Measurements from ENCODE around the gene ROGDI.

Gene ROGDI

DNA sequence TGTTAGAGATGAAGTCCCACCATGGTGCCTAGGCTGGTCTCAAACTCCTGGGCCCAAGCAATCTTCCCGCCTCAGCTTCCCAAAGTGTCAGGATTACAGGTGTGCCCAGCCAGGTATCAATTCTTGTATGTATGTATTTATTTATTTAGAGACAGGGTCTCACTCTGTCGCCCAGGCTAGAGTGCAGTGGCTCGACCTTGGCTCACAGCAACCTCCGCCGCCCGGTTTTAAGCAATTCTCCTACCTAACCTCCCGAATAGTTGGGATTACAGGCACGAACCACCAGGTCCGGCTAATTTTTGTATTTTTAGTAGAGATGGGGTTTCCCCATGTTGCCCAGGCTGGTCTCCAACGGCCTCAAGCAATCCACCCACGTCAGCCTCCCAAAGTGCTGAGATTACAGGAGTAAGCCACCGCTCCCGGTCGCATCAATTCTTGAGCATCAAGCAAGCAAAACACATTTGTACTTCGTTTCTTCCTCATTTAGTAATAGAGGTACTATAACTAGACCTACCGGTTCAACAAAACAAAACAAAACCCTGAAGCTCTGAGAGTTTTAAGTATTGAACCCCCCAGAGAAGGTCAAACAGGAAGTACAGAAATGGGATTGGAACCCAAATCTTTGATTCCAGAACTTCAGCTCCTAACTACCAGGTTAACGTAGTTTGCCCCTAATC is 34.4 kb downstream of the ROGDI start:
- no peak for DNase-seq (ENCODE audit: low read depth in 1 of 2, low spot score in 1 of 2)

DNA sequence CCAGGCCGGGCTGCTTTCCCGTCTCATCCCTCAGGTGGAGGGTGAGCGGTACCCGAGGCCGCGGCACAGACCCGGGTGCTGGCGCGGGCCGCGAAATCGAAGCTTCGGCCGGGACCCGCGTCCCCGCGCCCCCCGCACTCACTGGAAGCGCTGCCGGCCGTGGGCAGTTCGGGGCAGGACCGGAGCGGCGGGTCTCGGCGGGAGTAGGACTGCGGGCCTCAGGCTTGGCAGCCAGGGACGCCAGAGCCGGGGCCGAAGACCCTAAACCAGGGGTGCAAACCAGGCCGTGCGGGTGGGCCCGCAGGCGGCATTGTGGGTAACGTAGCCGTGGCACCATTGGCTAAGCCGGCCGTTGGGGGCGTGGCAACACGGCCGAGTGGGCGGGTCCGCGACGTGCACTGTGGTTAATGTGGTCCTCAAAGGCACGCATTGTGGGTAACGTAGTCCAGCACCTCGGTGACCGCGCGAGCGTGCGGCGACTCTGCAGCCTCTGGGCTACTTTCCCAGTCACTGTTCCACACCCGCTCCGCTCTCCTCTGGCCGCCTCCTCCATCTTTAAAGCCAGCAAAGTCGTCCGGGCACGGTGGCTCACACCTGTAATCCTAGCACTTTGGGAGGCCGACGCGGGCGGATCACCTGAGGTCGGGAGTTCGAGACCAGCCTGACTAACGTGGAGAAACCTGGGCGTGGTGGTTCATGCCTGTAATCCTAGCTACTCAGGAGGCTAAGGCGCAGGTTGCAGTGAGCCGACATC is 35.4 kb downstream of the ROGDI start, which contains the start of gene ZNF500:
Gene ZNF500 (minus strand): TSS at position 288 of the 754 bp plus-strand sequence. CDS start 1,184 bp downstream, outside the sequence.
- peak; percentile 95 to 96 for DNase-seq (ENCODE audit: low read depth in 1 of 2, low spot score in 1 of 2)

DNA sequence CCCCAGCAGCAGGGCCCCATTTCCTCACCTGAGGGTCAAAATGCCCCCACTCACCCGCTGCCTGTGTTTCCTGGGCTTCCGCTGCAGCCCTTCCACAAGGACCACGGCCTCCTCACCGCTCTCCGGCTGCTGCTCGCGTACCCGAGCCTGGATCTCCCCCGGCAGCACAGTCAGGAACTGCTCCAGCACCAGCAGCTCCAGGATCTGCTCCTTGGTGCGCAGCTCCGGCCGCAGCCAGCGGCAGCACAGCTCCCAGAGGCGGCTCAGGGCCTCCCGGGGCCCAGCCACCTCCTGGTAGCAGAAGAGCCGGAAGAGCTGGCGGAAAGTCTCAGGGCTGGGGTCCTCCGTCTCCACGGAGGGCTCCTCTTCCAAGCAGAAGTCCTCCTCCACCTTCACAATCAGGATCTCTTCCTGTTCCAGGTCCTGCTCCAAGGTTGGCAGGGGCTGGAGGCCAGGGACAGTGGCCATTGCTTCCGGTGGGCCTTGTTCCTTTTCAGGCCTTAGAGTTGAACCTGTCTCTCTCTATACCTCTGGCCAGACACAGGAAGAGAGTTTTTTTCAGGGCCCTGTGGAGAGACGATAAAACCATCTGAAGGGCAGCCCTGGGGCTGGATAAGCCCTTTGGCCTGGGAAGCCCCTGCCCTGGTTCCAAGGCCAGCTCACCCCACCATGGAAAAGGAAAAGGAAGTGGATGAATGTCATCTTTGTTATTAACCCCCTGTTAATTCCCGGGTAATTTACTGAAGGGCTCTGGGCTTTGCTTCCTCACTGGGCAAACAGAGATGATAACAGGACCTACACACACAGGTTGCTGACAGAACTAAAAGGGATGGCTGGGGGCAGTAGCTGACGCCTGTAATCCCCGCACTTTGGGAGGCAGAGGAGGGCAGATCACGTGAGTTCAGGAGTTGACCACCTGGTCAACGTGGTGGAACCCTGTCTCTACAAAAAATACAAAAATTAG is 36.6 kb downstream of the ROGDI start:
- DNase-seq (ENCODE audit: low read depth in 1 of 2, low spot score in 1 of 2) = no peak

DNA sequence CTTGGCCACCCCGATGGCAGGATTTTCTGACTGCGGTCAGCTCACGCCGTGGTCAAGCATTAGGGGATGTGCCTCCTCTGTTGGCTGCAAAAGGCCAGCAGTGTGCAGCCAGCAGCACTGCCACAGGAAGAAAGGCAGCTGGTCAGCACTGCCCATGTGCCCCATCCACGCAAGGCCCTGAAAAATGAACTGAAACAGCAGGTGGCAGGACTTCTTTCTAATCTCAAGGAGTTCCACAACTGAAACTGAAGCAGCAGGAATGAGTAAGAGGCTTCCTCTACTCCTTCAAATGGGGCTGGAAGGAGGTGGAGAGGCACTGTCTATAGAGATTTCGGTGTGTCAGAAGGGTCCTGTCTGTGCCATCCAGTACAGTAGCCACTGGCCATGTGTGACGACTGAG is 38.6 kb downstream of the ROGDI start:
- DNase-seq (ENCODE audit: low read depth in 1 of 2, low spot score in 1 of 2) = no peak

DNA sequence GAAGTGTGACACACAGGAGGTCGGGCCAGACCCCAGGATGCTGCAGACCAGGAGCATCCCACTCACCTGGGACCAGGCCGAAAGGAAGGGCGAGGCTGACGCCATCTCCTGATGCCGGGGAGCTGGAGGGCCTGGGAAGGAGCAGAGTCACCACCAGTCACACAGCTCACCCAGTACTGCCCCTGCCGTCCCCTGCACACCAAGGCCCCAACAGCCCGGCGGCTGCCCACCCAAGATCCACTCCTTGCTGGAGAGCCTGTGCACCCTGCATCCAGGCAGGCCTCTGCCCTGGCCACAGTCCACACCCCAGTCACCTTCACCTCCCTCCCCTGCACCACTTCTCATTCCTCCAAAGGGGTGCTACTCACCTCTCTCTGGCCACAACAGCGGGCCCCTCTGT is 40.2 kb downstream of the ROGDI start:
- DNase-seq (ENCODE audit: low read depth in 1 of 2, low spot score in 1 of 2) = no peak

DNA sequence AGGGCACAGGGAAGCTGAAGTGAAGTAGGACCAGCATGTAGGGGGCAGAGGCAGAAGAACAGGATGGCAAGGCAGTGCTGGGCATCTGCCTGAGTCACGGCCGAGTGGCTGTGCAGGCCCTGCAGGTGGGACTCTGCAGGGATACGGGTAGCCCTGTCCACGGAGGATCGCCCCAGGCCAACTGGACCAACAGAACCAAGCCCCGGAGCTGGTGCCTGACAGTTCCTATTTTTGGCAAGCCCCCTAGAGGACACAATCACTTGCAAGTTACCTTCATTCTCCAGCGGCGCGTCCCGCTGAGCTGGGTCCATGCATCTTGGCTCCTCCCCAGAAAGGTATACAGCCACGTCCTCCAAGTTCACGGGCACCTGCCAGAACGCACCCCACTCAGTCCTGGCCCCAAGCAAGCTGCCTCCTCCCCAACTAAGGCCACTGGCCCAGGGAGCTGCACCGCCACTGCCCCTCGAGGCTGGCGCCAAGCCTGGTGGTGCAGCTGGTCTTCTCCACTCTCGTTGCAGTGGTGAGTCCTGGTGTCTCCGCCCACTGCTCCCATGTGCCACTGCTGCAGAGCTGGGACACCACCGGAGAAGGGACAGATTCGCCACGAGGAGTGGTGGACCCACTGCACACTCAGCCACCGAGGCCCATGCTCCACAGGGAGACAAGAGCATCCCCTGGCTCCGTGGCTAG is 42.1 kb downstream of the ROGDI start:
- DNase-seq (ENCODE audit: low read depth in 1 of 2, low spot score in 1 of 2) = no peak

DNA sequence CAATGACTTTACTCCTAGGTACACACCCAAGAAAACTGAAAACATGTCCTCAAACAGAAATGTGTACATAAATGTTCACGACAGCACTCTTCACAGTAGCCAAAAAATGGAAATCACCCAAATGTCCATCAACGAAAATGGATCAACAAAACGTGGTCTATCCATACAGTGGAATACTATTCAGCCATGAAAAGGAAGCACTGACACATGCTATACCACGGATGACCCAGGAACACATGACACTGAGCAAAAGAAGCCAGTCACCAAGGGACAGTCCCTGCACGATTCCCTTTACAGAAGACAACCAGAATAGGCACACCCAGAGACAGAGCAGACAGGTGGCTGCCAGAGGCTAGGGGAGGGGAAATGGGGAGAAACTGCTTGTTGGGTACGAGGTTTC is 46.7 kb downstream of the ROGDI start:
- DNase-seq (ENCODE audit: low read depth in 1 of 2, low spot score in 1 of 2) = no peak

DNA sequence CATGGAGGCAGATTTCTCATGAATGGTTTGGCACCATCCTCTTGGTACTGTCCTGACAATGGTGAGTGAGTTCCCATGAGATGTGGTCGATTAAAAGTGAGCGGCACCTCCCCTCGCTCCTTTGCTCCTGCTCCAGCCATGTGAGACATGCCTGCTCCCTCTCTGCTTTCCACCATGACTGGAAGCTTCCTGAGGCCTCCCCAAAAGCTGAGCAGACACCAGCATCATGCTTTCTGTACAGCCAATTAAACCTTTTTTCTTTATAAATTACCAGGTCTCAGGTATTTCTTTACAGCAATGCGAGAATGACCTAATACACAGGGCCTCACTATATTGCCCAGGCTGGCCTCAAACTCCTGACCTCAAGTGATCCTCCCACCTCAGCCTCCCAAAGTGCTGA is 47.6 kb downstream of the ROGDI start:
- DNase-seq (ENCODE audit: low read depth in 1 of 2, low spot score in 1 of 2) = no peak

DNA sequence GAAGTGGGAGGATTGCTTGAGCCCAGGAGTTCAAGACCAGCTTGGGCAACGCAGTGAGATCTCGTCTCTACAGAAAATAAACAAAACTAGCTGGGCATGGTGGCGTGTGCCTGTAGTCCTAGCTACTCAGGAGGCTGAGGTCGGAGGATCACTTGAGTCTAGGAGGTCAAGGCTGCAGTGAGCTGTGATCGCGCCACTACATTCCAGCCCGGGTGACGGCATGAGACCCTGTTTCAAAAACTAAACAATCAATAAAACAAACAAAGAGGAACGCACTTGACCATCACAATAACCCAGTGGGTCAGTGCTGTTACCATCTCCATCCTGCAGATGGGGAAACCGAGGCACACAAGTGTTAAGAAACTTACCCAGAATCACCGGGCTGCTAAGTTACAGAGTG is 49.2 kb downstream of the ROGDI start:
- no peak for DNase-seq (ENCODE audit: low read depth in 1 of 2, low spot score in 1 of 2)

DNA sequence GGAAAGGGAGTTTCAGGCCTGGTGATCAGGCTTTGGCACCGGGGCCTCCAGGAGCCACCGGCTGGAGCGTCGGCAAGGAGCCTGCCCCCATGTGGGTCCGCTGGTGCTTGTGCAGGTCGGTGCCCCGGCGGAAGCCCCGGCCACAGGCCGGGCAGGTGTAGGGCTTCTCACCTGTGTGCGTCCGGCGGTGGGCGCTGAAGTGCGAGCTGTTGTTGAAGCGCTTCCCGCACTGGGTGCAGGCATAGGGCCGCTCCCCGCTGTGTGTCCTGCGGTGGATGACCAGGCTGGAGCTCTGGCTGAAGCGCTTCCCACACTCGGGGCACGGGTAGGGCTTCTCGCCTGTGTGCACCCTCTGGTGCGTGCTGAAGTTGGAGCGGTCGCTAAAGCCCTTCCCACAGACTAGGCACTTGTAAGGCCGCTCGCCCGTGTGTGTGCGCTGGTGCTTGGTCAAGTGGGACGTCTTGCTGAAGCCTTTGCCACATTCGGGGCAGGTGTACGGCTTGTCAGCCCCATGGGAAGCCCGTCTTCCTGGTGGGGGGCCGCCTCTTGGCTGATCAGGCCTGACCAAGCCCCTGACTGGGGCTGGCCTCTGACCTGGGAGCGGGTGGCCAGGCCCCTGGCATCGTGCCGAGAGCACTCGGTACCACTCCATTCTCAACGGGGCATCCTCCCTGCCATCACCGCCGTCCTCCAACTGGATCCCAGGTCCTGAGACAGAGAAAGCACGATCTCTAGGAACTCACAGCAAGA is 49.9 kb downstream of the ROGDI start:
- no peak for DNase-seq (ENCODE audit: low read depth in 1 of 2, low spot score in 1 of 2)

DNA sequence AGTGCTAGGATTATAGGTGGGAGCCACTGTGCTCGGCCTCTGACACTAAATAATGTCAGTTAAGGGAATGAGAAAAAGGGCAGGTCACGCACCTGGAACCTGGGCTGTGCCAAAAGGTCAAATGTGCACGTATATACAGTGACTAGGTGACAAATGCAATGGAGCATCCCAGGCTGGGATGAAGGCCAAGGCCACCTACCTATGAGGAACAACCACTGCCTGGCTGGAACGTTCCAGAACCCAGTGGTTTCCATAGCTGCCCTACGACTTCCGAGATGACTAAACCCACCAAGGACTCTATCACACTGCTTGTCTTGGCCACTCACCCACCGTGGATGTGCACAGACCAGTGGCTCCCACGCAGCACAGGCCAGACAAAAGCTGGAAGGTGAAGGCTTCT is 51.5 kb downstream of the ROGDI start:
- DNase-seq (ENCODE audit: low read depth in 1 of 2, low spot score in 1 of 2) = no peak

DNA sequence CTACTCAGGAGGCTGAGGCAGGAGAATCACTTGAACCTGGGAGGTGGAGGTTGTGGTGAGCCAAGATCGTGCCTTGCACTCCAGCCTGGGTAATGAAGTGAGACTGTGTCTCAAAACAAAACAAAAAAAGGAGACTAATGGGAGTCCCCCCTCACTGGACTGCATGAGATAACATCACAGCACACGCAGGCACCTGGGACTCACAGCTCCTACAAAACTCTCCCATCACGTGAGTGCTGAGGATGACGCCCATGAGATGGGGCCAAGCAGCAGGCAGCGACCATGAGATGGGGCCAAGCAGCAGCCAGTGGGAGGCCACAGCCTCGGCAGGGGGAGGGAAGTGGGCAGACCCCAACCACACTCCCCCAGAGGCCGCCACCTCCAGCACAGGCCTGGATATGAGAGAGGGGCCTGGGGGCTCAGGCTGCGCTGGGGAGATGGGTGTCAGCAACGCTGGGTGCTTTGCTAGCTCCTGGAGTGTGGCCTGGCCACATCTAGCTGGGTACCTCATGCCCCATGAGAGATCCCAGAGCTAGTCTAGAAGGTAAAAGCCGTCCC is 52.7 kb downstream of the ROGDI start:
- DNase-seq (ENCODE audit: low read depth in 1 of 2, low spot score in 1 of 2) = no peak

DNA sequence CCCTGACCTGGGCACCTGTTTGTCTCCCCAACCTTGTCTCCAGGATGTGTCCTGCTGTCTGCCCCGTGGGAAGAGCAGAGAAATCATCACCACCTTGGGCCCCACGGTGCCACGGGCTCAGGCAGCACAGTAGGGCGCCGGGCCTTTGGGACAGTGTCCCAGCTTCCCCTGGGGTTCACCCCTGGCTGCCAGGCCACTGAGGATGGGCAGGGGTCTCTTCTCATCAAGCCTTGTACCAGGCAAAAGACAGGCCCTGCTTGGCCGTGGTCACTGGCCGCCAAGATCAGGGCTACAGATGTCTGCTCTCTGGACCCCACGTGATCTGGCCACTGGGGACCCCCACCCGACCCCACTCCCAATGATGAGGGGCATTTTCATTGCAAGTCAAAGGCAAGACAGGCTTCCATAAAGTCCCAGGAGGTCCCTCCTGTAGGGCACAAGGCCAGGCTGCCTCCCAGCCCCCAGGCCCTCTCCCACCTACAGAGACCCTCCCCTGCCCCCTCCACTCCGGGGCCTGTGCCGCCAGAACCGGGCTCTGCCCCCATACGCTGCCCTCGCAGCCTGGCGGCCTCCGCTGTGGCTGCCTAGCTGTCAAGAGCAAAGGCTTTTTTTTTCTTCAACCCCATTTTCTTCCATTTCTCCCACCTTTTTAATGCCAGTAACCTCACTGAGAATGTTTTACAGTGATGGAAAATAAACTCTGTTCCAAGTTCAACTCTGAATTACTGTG is 53.6 kb downstream of the ROGDI start:
- no peak for DNase-seq (ENCODE audit: low read depth in 1 of 2, low spot score in 1 of 2)

DNA sequence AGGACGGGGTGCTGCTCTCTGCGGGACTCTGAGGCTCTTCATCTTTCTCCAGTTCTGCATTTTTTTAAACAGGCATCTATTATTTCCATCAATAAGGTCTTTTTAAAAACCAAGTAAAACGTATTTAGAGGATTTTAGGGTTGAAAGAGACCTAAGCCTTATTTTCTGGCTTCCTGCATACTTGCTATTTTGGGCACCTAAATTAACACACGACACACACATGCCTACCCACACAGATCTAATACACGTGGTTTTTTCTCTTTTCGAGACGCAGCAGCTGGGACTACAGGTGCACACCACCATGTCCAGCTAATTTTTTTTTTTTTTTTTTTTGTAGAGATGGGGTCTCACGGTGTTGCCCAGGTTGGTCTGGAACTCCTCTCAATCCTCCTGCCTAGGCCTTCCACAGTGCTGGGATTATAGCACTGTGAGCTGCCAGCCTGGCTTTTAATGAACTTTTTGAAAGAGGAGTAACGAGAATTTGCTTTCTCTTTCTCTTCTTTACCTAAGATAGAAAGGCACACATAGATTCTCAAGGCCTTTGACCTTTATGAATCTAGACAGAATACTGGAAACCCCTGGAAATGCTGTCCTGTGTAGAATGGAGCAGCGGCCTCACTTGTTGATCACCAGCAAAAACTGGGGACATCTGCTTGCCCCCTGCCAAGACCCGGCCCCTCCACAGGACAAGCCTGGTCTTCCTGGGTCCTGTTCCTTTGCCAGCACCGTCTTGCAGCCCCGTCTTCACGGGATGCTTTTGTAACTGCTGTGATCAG is 54.3 kb downstream of the ROGDI start:
- DNase-seq (ENCODE audit: low read depth in 1 of 2, low spot score in 1 of 2) = no peak

DNA sequence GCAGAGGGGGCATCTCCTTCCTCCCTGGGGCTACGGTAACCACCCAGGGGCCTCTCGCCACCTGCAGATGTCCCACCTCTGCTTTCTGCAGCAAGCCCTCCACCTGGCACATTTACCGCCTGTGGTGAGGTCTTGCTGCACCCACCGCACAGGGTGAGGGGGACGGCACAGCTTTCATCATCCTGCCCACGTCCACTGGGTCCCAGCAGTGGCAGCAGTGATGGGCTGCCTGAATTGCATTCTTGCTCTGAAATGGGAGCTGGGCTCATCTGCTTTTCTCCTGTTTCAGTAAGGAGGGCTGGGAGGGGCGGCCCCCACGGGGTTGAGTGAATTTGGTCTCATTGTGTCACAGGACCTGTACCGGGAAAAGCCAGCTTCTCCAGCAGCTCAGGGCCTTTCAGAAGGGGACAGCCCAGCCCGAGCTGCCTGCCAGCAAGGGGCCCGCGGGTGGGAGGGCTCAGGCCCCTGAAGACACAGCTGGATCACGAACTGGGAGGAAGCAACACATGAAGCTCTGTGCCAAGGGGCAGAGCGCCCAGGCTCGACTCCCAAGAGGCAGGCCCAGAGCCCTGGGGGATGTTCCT is 55.4 kb downstream of the ROGDI start:
- no peak for DNase-seq (ENCODE audit: low read depth in 1 of 2, low spot score in 1 of 2)
